GM21825 (cell line): ENCODE data around the gene FAM217B.

Source experiments
- ATAC-seq: cut with Tn5 transposase; IDR thresholded peaks from one replicate; pipeline ENCODE4 v1.9.1; 2021; ENCODE audit warnings: mild to moderate bottlenecking, moderate library complexity; ENCODE audit not compliant: unreplicated experiment

Gene FAM217B

GRCh38 chr20:59972037-59972801 lies 32.0 kb downstream of the FAM217B start:
- no peak for ATAC-seq

- ATAC-seq, result no peak
Measured at GRCh38 chr20:59976156-59976782, 36.1 kb downstream of the FAM217B start.

DNA sequence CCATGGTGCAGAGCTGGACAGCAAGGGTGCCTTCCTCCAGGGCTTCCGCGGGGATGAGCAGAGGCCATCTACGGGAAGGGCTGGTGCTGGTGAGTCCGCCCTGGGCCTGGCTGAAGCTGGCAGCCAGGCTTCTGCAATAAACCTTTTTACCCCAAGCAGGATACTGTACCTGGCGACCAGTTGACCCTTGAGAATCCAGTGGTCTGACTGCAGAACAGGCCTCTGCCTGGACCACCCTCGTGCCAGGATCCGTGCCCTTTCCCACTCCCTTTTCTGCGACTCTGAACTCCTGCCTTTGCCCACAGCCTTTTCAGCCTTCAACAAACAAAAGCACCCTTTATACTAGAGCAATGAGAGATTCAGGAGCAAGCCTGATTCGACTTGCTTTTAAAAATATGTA lies 36.9 kb downstream of the FAM217B start:
- no peak for ATAC-seq

GRCh38 chr20:59983076-59983475 lies 42.9 kb downstream of the FAM217B start:
- ATAC-seq, result no peak

DNA sequence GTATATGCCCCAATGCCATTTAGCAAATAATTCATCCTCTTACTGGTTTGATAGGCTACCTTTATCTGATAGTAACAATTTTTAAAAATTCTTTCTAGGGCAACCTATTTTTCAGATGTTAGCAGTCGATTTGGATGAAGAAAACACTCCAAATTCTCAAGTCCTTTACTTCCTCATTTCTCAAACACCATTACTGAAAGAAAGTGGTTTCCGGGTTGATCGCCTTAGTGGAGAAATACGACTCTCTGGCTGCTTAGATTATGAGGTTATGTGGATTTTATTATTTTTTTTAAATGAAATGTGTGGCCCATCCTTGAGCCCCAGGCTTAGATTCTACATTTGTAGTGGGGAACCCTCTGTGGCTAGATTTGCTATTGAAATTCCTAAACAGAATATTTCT lies 44.4 kb downstream of the FAM217B start:
- ATAC-seq, result no peak

- ATAC-seq, result no peak
Measured at GRCh38 chr20:59985164-59985563, 45.0 kb downstream of the FAM217B start.

DNA sequence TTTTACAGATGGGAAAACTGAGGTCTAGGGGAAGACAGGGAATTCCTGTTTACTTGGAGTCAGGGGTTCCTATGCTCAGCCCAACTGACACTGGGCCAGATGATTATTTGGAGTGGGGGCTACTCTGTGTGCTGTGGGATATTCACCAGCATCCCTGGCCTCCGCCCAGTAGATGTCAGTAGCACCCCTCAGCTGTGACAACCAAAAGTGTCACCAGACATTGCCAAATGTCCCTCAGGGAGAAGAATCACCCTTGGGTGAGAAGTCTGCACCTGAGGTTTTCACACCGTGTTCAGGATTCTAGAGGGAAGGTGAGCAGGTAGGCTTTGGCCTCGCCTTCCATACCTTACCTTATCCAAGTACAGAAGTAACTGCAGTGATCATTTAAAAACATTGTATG lies 45.7 kb downstream of the FAM217B start:
- ATAC-seq, result no peak

- no peak for ATAC-seq
Measured at GRCh38 chr20:59987135-59987534, 46.9 kb downstream of the FAM217B start.

GRCh38 chr20:59988141-59988540 lies 48.0 kb downstream of the FAM217B start:
- no peak for ATAC-seq

GRCh38 chr20:59992526-59993084 lies 52.4 kb downstream of the FAM217B start:
- no peak for ATAC-seq

DNA sequence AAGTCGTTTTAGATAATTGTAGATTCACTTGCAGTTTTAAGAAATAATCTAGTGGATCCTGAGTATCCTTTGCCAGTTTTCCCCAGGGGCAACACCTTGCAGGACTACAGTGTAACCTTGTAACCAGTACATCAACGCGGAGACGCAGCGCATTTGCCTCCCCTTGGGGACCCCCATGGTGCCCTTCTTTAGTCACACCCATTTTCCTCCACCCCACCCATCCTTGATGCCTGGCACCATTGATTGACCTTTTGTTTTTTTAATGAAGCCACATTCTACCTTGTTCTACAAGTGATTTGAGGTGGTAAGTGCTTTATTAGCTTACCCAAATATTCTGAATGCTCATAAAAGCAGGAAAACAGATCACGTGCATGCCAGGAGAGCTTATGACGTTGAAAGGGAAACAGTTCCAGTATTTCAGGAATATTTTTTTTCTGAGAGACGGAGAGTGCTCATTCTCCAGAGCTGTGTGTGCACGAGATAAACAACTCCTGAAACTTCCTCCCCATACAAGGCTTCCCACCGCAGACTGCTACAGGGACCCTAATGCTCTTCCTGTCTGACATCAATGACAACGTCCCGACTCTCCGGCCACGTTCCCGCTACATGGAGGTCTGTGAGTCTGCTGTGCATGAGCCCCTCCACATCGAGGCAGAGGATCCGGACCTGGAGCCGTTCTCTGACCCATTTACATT lies 53.7 kb downstream of the FAM217B start:
- ATAC-seq, result no peak

DNA sequence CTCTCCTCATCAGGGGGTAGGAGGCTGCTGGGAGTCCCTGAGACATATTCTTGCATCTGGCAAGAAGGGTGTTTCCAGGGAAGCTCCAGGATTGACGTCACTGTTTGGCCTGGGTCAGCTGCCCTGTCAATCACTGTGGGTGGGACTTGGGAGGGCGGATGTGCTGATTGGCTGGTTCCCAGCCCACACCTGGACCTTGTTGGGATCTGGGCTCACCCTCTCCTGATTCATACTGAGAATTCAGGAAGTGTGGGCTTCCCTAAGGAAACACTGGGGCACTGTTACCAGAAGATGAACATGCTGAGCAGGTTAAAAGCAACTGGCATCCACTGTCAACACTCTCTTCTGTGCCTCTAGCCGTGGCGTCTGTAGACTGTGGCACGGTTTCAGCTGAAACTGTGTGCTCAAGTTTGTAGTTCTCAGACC lies 54.5 kb downstream of the FAM217B start:
- no peak for ATAC-seq

- ATAC-seq, result no peak
Measured at GRCh38 chr20:59996108-59996507, 55.9 kb downstream of the FAM217B start.

- no peak for ATAC-seq
Measured at GRCh38 chr20:59997896-59998295, 57.7 kb downstream of the FAM217B start.
